Sigmoid colon (tissue), 4 donors: Measurements from ENCODE around the gene GSAP.

Source experiments
- EP300 ChIP-seq, 4 donors: sonication (generic); formaldehyde crosslinking; IDR thresholded peaks; one replicate each; pipeline ENCODE4 v1.6.1; 2017; ENCODE audit warnings: antibody characterized with exemption in 4 of 4
- TF ChIP-seq, protein P1 (sequence below), 4 experiments: fragments of 450-650 bp in 3 of 4; fragments of 200-600 bp in 1 of 4; IDR thresholded peaks; one replicate each; pipeline ENCODE4 v1.5.1; 2016 to 2019; ENCODE audit warnings: antibody characterized with exemption in 4 of 4, mild to moderate bottlenecking in 3 of 4, moderate library complexity in 2 of 4

DNA sequence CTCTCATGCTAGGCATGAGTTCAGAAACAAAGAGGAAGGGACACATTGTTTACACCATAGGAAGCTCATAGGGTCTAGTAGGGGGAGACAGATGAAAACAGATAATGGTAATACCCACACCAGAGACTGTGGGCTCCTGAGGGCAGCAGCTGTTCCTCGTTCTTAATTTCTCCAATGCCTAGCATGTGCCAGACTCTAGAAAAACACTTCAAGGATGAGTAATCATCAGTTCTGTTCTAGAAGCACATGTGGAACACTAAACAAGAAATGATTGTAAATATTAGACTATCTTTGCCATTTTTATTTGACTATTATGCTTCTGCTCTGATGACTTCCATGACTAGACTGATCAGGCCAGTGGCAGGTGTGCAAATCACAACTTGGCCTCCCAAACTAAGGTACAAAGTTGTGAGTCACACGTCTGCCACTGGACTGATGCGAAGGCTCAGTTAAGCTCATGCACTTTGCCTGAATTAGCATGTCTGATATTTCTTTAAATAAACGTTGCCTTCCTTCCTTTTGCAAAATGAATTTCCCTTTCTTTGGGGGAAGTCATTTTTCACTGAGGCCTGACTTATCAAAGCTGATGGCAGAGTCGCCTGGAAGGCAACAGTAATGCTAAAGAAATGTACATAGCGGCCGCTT is 127.4 kb downstream of the GSAP start:
- TF ChIP-seq, protein P1, sequence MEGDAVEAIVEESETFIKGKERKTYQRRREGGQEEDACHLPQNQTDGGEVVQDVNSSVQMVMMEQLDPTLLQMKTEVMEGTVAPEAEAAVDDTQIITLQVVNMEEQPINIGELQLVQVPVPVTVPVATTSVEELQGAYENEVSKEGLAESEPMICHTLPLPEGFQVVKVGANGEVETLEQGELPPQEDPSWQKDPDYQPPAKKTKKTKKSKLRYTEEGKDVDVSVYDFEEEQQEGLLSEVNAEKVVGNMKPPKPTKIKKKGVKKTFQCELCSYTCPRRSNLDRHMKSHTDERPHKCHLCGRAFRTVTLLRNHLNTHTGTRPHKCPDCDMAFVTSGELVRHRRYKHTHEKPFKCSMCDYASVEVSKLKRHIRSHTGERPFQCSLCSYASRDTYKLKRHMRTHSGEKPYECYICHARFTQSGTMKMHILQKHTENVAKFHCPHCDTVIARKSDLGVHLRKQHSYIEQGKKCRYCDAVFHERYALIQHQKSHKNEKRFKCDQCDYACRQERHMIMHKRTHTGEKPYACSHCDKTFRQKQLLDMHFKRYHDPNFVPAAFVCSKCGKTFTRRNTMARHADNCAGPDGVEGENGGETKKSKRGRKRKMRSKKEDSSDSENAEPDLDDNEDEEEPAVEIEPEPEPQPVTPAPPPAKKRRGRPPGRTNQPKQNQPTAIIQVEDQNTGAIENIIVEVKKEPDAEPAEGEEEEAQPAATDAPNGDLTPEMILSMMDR (IDR thresholded peaks at IDR 0.05), result no peak
- no peak for TF ChIP-seq EP300 (IDR thresholded peaks at IDR 0.05)
